HG02852 (cell line): ENCODE measurements around the gene GRAMD4.

ENCODE experiments used
- ATAC-seq: cut with Tn5 transposase; IDR thresholded peaks from one replicate; pipeline ENCODE4 v1.9.1; 2021; ENCODE audit warnings: mild to moderate bottlenecking, moderate library complexity; ENCODE audit not compliant: unreplicated experiment

GRAMD4 gene

GRCh38 chr22:46686221-46687047 lies 66.2 kb downstream of the GRAMD4 start:
- no peak for ATAC-seq

- ATAC-seq = no peak
Measured at GRCh38 chr22:46687048-46687444, 66.9 kb downstream of the GRAMD4 start.

- ATAC-seq = no peak
Measured at GRCh38 chr22:46687460-46687859, 67.3 kb downstream of the GRAMD4 start.

- no peak for ATAC-seq
Measured at GRCh38 chr22:46688949-46689348, 68.8 kb downstream of the GRAMD4 start.

GRCh38 chr22:46690146-46690545 lies 70.0 kb downstream of the GRAMD4 start:
- ATAC-seq = no peak

GRCh38 chr22:46691571-46691970 lies 71.4 kb downstream of the GRAMD4 start:
- no peak for ATAC-seq

GRCh38 chr22:46693634-46694415 lies 73.6 kb downstream of the GRAMD4 start:
- ATAC-seq = no peak

GRCh38 chr22:46694416-46695170 lies 74.4 kb downstream of the GRAMD4 start:
- ATAC-seq = no peak

GRCh38 chr22:46695346-46696228 lies 75.4 kb downstream of the GRAMD4 start:
- no peak for ATAC-seq

- no peak for ATAC-seq
Measured at GRCh38 chr22:46696229-46696518, 76.0 kb downstream of the GRAMD4 start.

- no peak for ATAC-seq
Measured at GRCh38 chr22:46696614-46697013, 76.4 kb downstream of the GRAMD4 start.

GRCh38 chr22:46697811-46698515 lies 77.8 kb downstream of the GRAMD4 start:
- no peak for ATAC-seq

- no peak for ATAC-seq
Measured at GRCh38 chr22:46699091-46699490, 78.9 kb downstream of the GRAMD4 start.

- ATAC-seq = no peak
Measured at GRCh38 chr22:46701262-46701661, 81.1 kb downstream of the GRAMD4 start.

- no peak for ATAC-seq
Measured at GRCh38 chr22:46703171-46703995, 83.2 kb downstream of the GRAMD4 start.

- no peak for ATAC-seq
Measured at GRCh38 chr22:46703996-46704370, 83.8 kb downstream of the GRAMD4 start.

- no peak for ATAC-seq
Measured at GRCh38 chr22:46706060-46706459, 85.9 kb downstream of the GRAMD4 start.

- no peak for ATAC-seq
Measured at GRCh38 chr22:46707305-46707704, 87.1 kb downstream of the GRAMD4 start.
